ENCODE measurements around the gene P2RY6.

Gene P2RY6

GRCh38 chr11:73295241-73295995 lies 23.3 kb downstream of the P2RY6 start:
- peak; percentile 92 for FAIRE-seq
- peak; percentile 70 for DNase-seq (ENCODE audit: insufficient read length, low spot score)

- FAIRE-seq, result no peak
- DNase-seq (ENCODE audit: insufficient read length, low spot score), result no peak
Measured at GRCh38 chr11:73295996-73296318, 23.8 kb downstream of the P2RY6 start.

- DNase-seq (ENCODE audit: insufficient read length, low spot score), result no peak
- FAIRE-seq, result no peak
Measured at GRCh38 chr11:73296501-73297230, 24.5 kb downstream of the P2RY6 start.

- FAIRE-seq (no peak), DNase-seq (ENCODE audit: insufficient read length, low spot score) (no peak)
Measured at GRCh38 chr11:73297231-73297590, 25.1 kb downstream of the P2RY6 start.

GRCh38 chr11:73297702-73298101 lies 25.6 kb downstream of the P2RY6 start:
- FAIRE-seq (no peak), DNase-seq (ENCODE audit: insufficient read length, low spot score) (no peak)

GRCh38 chr11:73298233-73298632 lies 26.1 kb downstream of the P2RY6 start:
- DNase-seq (ENCODE audit: insufficient read length, low spot score) (no peak), FAIRE-seq (no peak)

- no peak for FAIRE-seq
- DNase-seq (ENCODE audit: insufficient read length, low spot score), result no peak
Measured at GRCh38 chr11:73299751-73300150, 27.6 kb downstream of the P2RY6 start.

- no peak for DNase-seq (ENCODE audit: insufficient read length, low spot score)
- FAIRE-seq, result no peak
Measured at GRCh38 chr11:73306069-73306841, 34.1 kb downstream of the P2RY6 start.

GRCh38 chr11:73306977-73307322 lies 34.8 kb downstream of the P2RY6 start:
- FAIRE-seq (no peak), DNase-seq (ENCODE audit: insufficient read length, low spot score) (no peak)

GRCh38 chr11:73307323-73308002 lies 35.3 kb downstream of the P2RY6 start:
- FAIRE-seq (peak; percentile 98), DNase-seq (ENCODE audit: insufficient read length, low spot score) (peak; percentile 88)

GRCh38 chr11:73308003-73308960 lies 36.1 kb downstream of the P2RY6 start, which contains the start of gene ARHGEF17:
Gene ARHGEF17 (plus strand): TSS chr11:73308276. CDS start chr11:73308639, 363 bp downstream.
- DNase-seq (ENCODE audit: insufficient read length, low spot score) (no peak), FAIRE-seq (peak; percentile 57)

- no peak for DNase-seq (ENCODE audit: insufficient read length, low spot score)
- no peak for FAIRE-seq
Measured at GRCh38 chr11:73308961-73309919, 37.1 kb downstream of the P2RY6 start.

GRCh38 chr11:73310076-73310475 lies 37.9 kb downstream of the P2RY6 start:
- FAIRE-seq, result no peak

GRCh38 chr11:73310661-73311393 lies 38.7 kb downstream of the P2RY6 start:
- FAIRE-seq, result no peak
- DNase-seq (ENCODE audit: insufficient read length, low spot score), result no peak

More at GRCh38 chr11:73310076-73310475, 37.9 kb downstream of the P2RY6 start:
- DNase-seq (ENCODE audit: insufficient read length, low spot score), result no peak

- no peak for FAIRE-seq
Measured at GRCh38 chr11:73311394-73311869, 39.3 kb downstream of the P2RY6 start.

GRCh38 chr11:73312036-73312435 lies 39.9 kb downstream of the P2RY6 start:
- DNase-seq (ENCODE audit: insufficient read length, low spot score) (no peak), FAIRE-seq (no peak)

More at GRCh38 chr11:73311394-73311869, 39.3 kb downstream of the P2RY6 start:
- DNase-seq (ENCODE audit: insufficient read length, low spot score), result no peak

- FAIRE-seq (no peak), DNase-seq (ENCODE audit: insufficient read length, low spot score) (no peak)
Measured at GRCh38 chr11:73312851-73313327, 40.8 kb downstream of the P2RY6 start.

GRCh38 chr11:73313652-73314051 lies 41.5 kb downstream of the P2RY6 start:
- DNase-seq (ENCODE audit: insufficient read length, low spot score) (no peak), FAIRE-seq (peak; percentile 68)

Data from GM19239 (cell line).